Fibroblast of upper back skin (primary cell): ENCODE results near the gene C1orf159.
"Not testable (repeated sequence)": the region's sequence is repeated elsewhere in the genome, so short reads cannot be mapped to it uniquely, and the experiment has no call there.

Experiments used
- DNase-seq: peaks from one replicate; pipeline ENCODE4 v3.0.0-alpha.2; 2013

C1orf159 gene

GRCh38 chr1:1079408-1080121 is 36.3 kb downstream of the C1orf159 start:
- DNase-seq = peak; percentile 86

GRCh38 chr1:1077396-1077795 is 38.5 kb downstream of the C1orf159 start:
- DNase-seq = not testable (repeated sequence)

DNA sequence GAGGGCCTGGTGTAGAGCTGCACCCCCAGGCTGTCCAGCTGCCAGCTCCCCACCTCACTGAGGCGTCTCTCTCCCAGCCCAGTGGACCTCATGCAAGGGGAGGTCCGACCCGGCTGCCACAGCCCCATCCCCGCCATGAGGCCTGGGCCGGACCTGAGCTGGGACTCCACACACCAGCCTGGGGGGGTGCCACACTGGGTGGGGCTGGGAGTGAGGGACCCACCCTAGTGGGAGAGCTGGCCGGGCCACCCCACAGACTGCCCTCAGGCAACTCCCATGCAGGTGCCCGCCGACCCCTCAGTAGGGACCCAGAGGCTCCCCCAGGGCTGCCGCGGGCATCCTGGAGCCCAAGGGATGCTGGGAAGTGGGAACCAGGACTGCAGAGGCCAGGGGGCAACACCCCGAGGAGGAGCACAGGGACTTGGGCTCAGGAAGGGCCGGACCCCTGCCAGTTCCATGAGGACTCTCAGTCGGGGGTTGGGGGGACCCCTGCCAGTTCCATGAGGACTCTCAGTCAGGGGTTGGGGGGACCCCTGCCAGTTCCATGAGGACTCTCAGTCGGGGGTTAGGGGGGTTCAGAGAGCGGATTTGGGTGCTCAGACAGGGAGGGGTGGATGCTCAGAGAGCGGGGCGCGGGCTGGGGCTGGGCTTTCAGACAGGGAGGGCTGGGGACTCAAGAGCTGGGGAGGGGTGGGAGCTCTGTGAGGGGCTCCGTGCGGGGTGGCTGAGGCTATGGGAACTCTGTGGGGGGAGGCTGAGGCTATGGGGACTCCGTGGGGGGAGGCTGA is 40.5 kb downstream of the C1orf159 start:
- no peak for DNase-seq

DNA sequence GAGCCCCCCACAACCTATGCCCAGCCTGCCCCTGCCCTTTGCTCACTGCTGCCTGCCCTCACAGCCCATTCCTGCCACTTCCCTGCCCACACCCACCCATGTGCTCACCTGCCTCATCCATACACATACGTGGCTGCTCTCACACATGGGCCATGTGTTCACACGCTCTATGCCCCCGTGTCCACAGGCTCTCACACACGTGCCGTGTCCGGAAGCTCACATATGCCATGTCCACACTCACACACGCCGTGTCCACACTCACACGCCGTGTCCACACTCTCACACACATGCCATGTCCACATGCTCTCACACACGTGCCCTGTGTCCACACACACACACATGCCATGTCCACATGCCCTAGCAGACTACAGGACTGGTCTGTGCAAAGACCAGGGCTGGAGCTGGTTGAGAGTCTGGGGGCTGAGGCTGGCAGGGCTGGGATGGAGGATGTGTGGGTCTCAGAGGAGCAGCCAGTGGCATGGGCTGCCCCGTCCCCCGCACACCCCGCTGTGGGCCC is 41.2 kb downstream of the C1orf159 start:
- no peak for DNase-seq

DNA sequence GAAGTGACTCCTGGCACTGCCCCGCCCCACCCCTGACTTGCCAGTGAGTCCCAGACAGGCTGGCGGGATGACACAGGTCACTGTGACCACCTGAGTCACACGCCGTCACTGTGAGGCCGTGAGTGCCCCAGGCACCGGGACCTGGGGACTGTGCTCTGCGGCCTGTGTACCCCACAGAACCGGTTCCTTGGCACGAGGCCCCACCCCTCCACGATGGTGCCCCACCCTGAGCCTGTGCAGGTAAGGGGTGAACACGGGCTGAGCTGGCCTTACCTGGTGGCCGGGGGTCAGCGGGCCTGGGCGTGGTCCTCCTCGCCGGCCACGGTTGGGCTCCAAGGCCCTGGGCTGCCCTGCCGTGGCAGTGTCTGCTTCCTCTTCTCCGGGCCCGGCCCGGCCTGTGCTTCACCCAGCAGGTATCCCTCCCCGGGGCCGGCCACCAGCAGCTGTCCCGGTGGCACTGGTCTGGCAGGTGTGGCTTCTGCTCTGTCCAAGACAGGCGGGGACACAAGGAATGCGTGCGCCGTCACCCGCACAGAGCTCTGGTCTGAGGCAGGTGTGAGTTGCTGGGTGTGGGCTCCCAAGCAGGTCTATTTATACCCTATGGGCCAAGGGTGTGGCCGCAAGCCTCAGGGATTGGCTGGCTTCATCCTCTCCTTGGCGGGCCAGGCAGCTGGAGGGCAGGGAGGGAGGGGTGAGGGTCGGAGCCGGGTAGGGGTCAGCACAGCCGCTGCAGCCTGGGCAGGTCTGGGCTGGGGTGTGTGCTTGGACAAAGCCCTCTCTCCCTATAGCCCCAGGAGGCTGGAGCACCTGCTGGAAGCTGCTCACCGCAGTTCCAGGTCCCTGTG is 41.9 kb downstream of the C1orf159 start, which contains the start of gene RNF223:
TSS of gene RNF223 (minus strand) at position 564 of the 845 bp plus-strand sequence. CDS start 1,740 bp downstream, outside the sequence.
- DNase-seq = no peak

- DNase-seq = no peak
These were observed 42.8 kb downstream of the C1orf159 start for GRCh38 chr1:1072849-1073742.

DNA sequence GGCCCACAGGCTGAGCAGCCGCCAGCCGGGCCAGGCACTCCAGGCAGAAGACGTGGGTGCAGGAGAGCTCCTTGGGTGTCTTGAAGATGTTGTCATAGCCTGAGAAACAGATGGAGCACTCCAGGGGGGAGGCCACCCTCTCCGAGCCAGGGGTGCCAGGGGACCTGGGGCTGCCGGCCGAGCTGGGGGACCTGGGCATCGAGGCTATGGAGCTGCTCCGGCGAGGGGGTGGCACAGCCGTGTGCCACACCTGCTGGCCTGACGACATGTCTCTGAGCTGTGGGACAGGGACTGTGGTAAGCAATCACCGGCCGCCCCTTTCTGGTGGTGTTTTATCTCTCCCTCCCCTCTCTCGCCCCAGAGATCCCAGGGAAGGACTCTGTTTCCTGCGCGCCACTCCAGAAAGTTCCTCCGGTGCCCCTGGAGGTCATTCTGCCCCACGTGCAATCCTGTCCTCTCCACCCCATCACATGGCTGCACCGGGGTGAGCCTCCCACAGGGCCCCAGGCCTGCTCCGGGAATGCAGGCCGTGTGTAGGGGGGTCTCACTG is 43.5 kb downstream of the C1orf159 start:
- DNase-seq = no peak

DNA sequence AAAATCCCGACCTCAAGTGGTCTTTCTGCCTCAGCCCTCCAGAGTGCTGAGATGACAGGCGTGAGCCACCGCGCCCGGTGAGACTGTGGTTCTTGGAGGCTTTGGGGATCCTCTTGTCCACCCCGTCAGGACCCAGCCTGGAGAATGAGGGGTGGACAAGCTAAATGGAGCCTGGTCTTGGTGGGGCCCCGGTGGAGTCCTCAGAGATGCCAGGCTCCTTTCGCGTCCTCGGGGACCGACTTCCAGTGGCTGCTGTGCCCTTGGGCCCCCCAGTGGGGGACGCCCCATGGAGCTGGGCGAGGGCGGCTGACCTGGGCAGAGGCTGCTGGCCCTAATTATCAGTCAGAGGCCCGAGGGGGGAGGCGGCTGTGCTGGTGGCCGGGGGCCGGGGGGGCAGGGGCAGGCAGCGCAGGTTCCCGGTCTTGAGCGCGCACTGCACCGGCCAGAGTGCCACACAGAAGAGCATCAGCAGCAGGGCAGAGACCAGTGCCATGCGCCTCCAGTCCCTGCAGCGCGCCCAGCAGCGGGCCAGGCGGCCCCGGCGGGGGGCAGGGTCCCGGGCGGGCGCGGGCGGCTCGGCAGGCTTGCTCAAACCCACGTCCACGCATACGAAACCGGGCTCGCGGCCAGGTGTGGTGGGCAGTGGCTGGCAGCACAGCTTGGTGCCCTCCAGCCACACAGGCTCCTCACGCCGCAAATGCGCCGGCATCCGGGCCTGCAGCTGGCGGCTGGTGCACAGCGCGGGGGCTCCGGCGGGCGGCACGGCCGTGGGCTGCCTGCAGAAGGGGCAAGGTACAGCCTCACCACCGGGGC is 44.2 kb downstream of the C1orf159 start:
- DNase-seq = no peak

- no peak for DNase-seq
These were observed 45.9 kb downstream of the C1orf159 start for GRCh38 chr1:1069711-1070676.

DNA sequence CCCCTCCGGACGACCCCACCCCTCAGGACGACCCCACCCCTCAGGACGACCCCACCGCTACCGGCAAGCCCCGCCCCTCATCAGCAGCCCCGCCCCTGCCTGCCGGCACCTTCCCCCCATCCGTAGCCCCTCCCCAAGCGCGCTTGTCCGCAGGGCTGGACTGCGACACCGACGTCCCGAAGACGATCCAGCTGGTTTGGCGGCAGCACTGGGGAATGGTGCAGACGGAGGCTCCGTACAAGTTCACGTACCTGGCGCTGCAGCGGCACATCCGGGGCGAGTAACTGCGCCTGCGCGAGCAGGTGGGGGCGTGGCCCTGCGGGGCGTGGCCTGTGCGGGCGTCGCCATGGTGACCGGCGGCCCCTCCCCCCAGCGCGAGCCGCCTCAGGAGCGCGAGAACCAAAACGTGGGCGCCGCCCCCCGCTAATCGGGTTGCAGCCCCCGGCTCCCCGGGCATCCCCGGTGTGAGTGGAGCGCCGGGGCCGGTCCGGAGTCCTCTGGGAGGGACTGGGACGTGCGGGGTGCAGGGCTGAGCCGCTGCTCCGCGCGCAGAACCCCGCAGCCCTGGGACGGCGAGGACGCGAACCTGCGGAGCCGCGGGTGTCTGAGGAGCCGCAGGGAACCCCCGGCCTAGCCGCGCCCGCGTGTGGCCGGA is 46.7 kb downstream of the C1orf159 start:
- peak; percentile 43 for DNase-seq

DNA sequence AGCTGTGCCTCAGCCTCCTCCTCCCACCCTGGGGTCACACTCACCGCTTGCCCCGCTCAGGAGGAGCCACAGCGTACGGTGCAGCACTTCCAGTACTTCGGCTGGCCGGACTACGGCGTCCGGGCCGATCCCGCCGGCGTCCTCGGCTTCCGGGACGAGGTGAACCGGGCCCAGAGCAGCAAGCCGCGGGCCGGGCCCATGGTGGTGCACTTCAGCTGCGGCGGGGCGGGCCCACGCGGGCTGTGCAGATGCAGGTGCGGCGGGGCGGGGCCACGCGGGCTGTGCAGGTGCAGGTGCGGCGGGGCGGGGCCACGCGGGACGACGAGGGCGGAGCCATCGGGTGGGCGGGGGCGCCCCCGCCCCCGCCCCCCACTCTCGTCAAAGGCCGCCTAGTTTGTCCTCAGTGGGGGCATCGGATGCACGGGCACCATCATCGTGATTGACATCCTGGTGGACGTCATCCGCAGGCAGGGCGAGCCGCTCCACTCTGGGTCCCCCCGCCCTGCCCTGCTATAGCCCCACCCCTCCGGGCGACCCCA is 47.3 kb downstream of the C1orf159 start:
- no peak for DNase-seq

GRCh38 chr1:1067860-1068516 is 47.9 kb downstream of the C1orf159 start:
- no peak for DNase-seq

DNA sequence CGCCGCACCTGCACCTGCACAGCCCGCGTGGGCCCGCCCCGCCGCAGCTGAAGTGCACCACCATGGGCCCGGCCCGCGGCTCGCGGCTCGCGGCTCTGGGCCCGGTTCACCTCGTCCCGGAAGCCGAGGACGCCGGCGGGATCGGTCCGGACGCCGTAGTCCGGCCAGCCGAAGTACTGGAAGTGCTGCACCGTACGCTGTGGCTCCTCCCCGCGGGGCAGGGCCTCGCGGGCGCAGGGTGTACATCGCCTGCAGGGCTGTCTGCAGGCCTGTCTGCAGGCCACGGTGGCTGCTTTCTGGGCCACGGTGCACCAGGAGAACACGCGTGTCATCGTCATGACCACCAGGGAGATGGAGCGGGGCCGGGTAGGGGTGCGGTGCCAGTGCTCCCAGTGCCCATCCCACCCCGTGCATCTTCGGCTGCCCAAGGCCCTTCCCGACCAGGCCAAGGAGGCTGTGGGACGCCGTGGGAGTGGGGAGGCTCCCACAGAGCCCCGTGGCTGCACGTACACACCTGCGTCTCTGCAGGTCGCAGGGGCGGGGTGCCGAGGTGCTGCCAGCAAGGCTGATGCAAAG is 48.5 kb downstream of the C1orf159 start:
- DNase-seq = no peak

- DNase-seq = no peak
These were observed 49.2 kb downstream of the C1orf159 start for GRCh38 chr1:1066403-1067283.

GRCh38 chr1:1065940-1066304 is 50.0 kb downstream of the C1orf159 start:
- not testable (repeated sequence) for DNase-seq

GRCh38 chr1:1065265-1065939 is 50.5 kb downstream of the C1orf159 start:
- no peak for DNase-seq
